ENCODE results near the gene STRBP. TPM values are rescaled to one million over a fixed set of nuclear protein-coding genes. Genes with fewer than 3 reads are reported as not detected.

STRBP gene
- total and polyA plus RNA-seq, 2 donors from 2014 or later = 21.6 to 30.7 TPM

GRCh38 chr9:123218831-123219230, 49.6 kb downstream of the STRBP start:
- no peaks in the 10 kb centered on the region for H3K36me3 ChIP-seq (ENCODE audit: control insufficient read depth in 2 of 3, insufficient read depth in 3 of 3, low read length in 3 of 3)
- no peak for DNase-seq
- H3K9me3 ChIP-seq (ENCODE audit: control insufficient read depth in 2 of 3, insufficient read depth in 1 of 3, low read length in 3 of 3) = no peaks in the 10 kb centered on the region
- TF ChIP-seq, protein P1, sequence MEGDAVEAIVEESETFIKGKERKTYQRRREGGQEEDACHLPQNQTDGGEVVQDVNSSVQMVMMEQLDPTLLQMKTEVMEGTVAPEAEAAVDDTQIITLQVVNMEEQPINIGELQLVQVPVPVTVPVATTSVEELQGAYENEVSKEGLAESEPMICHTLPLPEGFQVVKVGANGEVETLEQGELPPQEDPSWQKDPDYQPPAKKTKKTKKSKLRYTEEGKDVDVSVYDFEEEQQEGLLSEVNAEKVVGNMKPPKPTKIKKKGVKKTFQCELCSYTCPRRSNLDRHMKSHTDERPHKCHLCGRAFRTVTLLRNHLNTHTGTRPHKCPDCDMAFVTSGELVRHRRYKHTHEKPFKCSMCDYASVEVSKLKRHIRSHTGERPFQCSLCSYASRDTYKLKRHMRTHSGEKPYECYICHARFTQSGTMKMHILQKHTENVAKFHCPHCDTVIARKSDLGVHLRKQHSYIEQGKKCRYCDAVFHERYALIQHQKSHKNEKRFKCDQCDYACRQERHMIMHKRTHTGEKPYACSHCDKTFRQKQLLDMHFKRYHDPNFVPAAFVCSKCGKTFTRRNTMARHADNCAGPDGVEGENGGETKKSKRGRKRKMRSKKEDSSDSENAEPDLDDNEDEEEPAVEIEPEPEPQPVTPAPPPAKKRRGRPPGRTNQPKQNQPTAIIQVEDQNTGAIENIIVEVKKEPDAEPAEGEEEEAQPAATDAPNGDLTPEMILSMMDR (IDR thresholded peaks at IDR 0.05; ENCODE audit: borderline replicate concordance, extremely low read depth, insufficient read depth) = no peak
- H3K27ac ChIP-seq (ENCODE audit: low read depth in 2 of 2, low read length in 2 of 2) = no peak overlapping the region
- no peak overlapping the region for H3K9ac ChIP-seq (ENCODE audit: low read length in 3 of 3)
- no peaks in the 10 kb centered on the region for H3K4me1 ChIP-seq (ENCODE audit: control insufficient read depth in 2 of 3, insufficient read depth in 2 of 3, low read depth in 1 of 3, low read length in 3 of 3)
- no peak overlapping the region for H3K4me3 ChIP-seq (ENCODE audit: low read length in 3 of 3)
- intact Hi-C loops (cut with DNase I) = no loop called here
- H3K27me3 ChIP-seq (ENCODE audit: control insufficient read depth, insufficient read depth, low read length) = no peaks in the 10 kb centered on the region
- FAIRE-seq = no peak

GRCh38 chr9:123217128-123217654, 51.2 kb downstream of the STRBP start:
- Histone ChIP-seq H3K9me3 (ENCODE audit: control insufficient read depth in 2 of 3, insufficient read depth in 1 of 3, low read length in 3 of 3) (no peaks in the 10 kb centered on the region), H3K36me3 (ENCODE audit: control insufficient read depth in 2 of 3, insufficient read depth in 3 of 3, low read length in 3 of 3) (no peaks in the 10 kb centered on the region), H3K4me1 (ENCODE audit: control insufficient read depth in 2 of 3, insufficient read depth in 2 of 3, low read depth in 1 of 3, low read length in 3 of 3) (no peaks in the 10 kb centered on the region), H3K27me3 (ENCODE audit: control insufficient read depth, insufficient read depth, low read length) (no peaks in the 10 kb centered on the region), H3K27ac (ENCODE audit: low read depth in 2 of 2, low read length in 2 of 2) (no peak overlapping the region), H3K4me3 (ENCODE audit: low read length in 3 of 3) (no peak overlapping the region), H3K9ac (ENCODE audit: low read length in 3 of 3) (no peak overlapping the region)
- intact Hi-C loops (cut with DNase I) = no loop called here
- DNase-seq = peak in 2 of 5 donors; percentile 3 to 13
- FAIRE-seq = no peak
- TF ChIP-seq, protein P1 (IDR thresholded peaks at IDR 0.05; ENCODE audit: borderline replicate concordance, extremely low read depth, insufficient read depth) = no peak

DNA sequence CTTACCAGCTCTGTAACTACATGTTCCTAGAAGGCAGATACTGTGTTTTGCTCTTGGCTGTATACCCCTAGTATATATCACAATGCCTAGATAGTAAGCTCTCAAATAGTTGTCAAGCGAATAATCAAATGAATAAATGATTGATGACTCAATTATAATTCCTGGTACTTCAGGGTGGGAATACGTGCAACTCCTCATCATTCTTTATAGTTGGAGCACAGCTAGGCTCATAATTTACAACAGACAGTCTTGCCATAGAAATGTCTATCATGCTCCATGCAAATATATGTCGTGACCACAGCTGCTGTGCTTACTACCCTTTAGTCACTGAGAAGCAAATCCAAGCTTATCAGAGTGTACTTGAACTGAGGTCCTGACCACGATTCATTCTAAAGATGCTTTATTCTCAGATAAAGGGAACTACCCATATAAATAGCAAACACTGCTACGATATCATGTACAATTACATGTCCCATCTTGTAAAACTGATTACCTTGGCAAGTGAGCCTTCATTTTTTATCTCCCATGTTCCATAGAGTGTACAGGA, 52.1 kb downstream of the STRBP start:
- DNase-seq (no peak), FAIRE-seq (no peak)
- Histone ChIP-seq H3K4me1 (ENCODE audit: control insufficient read depth in 2 of 3, insufficient read depth in 2 of 3, low read depth in 1 of 3, low read length in 3 of 3) (no peaks in the 10 kb centered on the region), H3K27me3 (ENCODE audit: control insufficient read depth, insufficient read depth, low read length) (no peaks in the 10 kb centered on the region), H3K4me3 (ENCODE audit: low read length in 3 of 3) (no peak overlapping the region), H3K27ac (ENCODE audit: low read depth in 2 of 2, low read length in 2 of 2) (no peak overlapping the region), H3K36me3 (ENCODE audit: control insufficient read depth in 2 of 3, insufficient read depth in 3 of 3, low read length in 3 of 3) (no peaks in the 10 kb centered on the region), H3K9me3 (ENCODE audit: control insufficient read depth in 2 of 3, insufficient read depth in 1 of 3, low read length in 3 of 3) (no peaks in the 10 kb centered on the region), H3K9ac (ENCODE audit: low read length in 3 of 3) (no peak overlapping the region)
- TF ChIP-seq, protein P1 (IDR thresholded peaks at IDR 0.05; ENCODE audit: borderline replicate concordance, extremely low read depth, insufficient read depth) = no peak
- intact Hi-C loops (cut with DNase I) = no loop called here

- TF ChIP-seq, protein P1 (IDR thresholded peaks at IDR 0.05; ENCODE audit: borderline replicate concordance, extremely low read depth, insufficient read depth) = no peak
- intact Hi-C loops (cut with DNase I) = no loop called here
- FAIRE-seq (no peak), DNase-seq (no peak)
- Histone ChIP-seq H3K27ac (ENCODE audit: low read depth in 2 of 2, low read length in 2 of 2) (no peak overlapping the region), H3K4me3 (ENCODE audit: low read length in 3 of 3) (no peak overlapping the region), H3K4me1 (ENCODE audit: control insufficient read depth in 2 of 3, insufficient read depth in 2 of 3, low read depth in 1 of 3, low read length in 3 of 3) (no peaks in the 10 kb centered on the region), H3K9me3 (ENCODE audit: control insufficient read depth in 2 of 3, insufficient read depth in 1 of 3, low read length in 3 of 3) (no peaks in the 10 kb centered on the region), H3K9ac (ENCODE audit: low read length in 3 of 3) (no peak overlapping the region), H3K27me3 (ENCODE audit: control insufficient read depth, insufficient read depth, low read length) (no peaks in the 10 kb centered on the region), H3K36me3 (ENCODE audit: control insufficient read depth in 2 of 3, insufficient read depth in 3 of 3, low read length in 3 of 3) (no peaks in the 10 kb centered on the region)
These were observed 57.3 kb downstream of the STRBP start for GRCh38 chr9:123211081-123211480.

All from kidney (tissue), 14 donors.